DOHH2 (cell line): ENCODE measurements around the gene PTH2.

Experiments used
- H3F3A ChIP-seq: fragments of 200-600 bp; sonication (generic), shearing (Covaris generic); 2 replicates; pipeline ENCODE4 v1.6.0; 2016; ENCODE audit warnings: antibody characterized with exemption, mild to moderate bottlenecking; ENCODE audit not compliant: control insufficient read depth, insufficient read depth
- H3K27ac ChIP-seq: fragments of 200-600 bp; sonication (generic); 2 replicates; pipeline ENCODE4 v1.5.1; 2014; ENCODE audit warnings: low read depth, mild to moderate bottlenecking, low read length, moderate library complexity
- H3K27me3 ChIP-seq: fragments of 200-600 bp; sonication (generic); 2 replicates; pipeline ENCODE4 v1.6.1; 2014; ENCODE audit warnings: mild to moderate bottlenecking, low read length, mixed read lengths; ENCODE audit not compliant: control insufficient read depth
- H3K36me3 ChIP-seq: fragments of 200-600 bp; sonication (generic); 2 replicates; pipeline ENCODE4 v1.6.1; 2014; ENCODE audit warnings: mild to moderate bottlenecking, low read length, moderate library complexity, mixed read lengths; ENCODE audit not compliant: control insufficient read depth
- H3K4me1 ChIP-seq: fragments of 200-600 bp; sonication (generic); 2 replicates; pipeline ENCODE4 v1.6.1; 2014; ENCODE audit warnings: mild to moderate bottlenecking, low read length, mixed read lengths; ENCODE audit not compliant: control insufficient read depth
- H3K4me2 ChIP-seq: fragments of 200-600 bp; sonication (generic); 2 replicates; pipeline ENCODE4 v1.6.0; 2014; ENCODE audit warnings: mild to moderate bottlenecking, low read length, moderate library complexity
- H3K4me3 ChIP-seq: fragments of 200-600 bp; sonication (generic); 2 replicates; pipeline ENCODE4 v1.5.1; 2014; ENCODE audit warnings: mild to moderate bottlenecking, low read length, mixed read lengths
- H3K79me2 ChIP-seq: fragments of 200-600 bp; sonication (generic); 2 replicates; pipeline ENCODE4 v1.6.1; 2014; ENCODE audit warnings: mild to moderate bottlenecking, low read length, mixed read lengths; ENCODE audit not compliant: control insufficient read depth
- H3K9me2 ChIP-seq: fragments of 200-600 bp; sonication (generic); replicated peaks from 2 replicates; pipeline ENCODE4 v1.6.1; 2014; ENCODE audit warnings: mild to moderate bottlenecking, low read length, mixed read lengths; ENCODE audit not compliant: control insufficient read depth
- H3K9me3 ChIP-seq: fragments of 200-600 bp; sonication (generic); 2 replicates; pipeline ENCODE4 v1.6.1; 2014; ENCODE audit warnings: antibody characterized with exemption, low read length, mixed read lengths; ENCODE audit not compliant: control insufficient read depth, insufficient read depth
- H4K20me1 ChIP-seq: fragments of 200-600 bp; sonication (generic); 2 replicates; pipeline ENCODE4 v1.6.0; 2014; ENCODE audit warnings: low read depth, mild to moderate bottlenecking, antibody characterized with exemption, low read length, moderate library complexity; ENCODE audit not compliant: control insufficient read depth, insufficient read depth
- CTCF ChIP-seq: fragments of 200-600 bp; sonication (generic); IDR thresholded peaks from one replicate; pipeline ENCODE4 v1.5.1; 2014; ENCODE audit warnings: antibody characterized with exemption, mild to moderate bottlenecking, low read depth, low read length; ENCODE audit not compliant: poor library complexity, severe bottlenecking
- EZH2phosphoT487 ChIP-seq: fragments of 200-600 bp; sonication (generic); IDR thresholded peaks from 2 replicates; pipeline ENCODE4 v1.6.1; 2017; ENCODE audit warnings: borderline replicate concordance, mild to moderate bottlenecking, antibody characterized with exemption, low read length, moderate library complexity, mixed read lengths

Gene PTH2

GRCh38 chr19:49427855-49428546 is 4.8 kb upstream of the PTH2 start:
- peak; percentile 92; the same call in 1 of the 2 replicates for TF ChIP-seq EZH2phosphoT487
- no peak for TF ChIP-seq CTCF

DNA sequence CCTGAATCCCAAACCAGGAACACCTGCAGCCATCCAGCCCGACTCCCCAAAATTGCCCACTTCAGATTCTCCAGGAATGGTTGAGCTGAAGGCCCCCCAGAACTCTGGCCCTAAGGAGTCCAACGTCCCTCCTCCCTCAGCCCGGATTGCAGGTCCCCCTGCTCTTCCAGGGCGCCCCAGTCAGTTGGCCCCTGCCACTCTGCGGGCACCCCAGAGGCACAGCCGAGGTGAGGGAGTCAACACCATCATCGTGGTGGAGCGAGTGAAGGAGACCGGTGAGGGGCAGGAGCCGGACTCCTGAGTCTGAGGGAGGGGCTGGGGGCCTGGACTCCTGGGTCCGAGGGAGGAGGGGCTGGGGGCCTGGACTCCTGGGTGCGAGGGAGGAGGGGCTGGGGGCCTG is 4.1 kb upstream of the PTH2 start:
- Histone ChIP-seq H3K4me1 (peaks cover 49% of the 10 kb centered on the region), H3F3A (0 out of 2 replicates have a peak, but pooled peaks cover 7% of the 10 kb centered on the region), H4K20me1 (no peaks in the 10 kb centered on the region), H3K36me3 (no peaks in the 10 kb centered on the region), H3K27me3 (peaks cover 76% of the 10 kb centered on the region), H3K27ac (no peak overlapping the region), H3K9me3 (no peaks in the 10 kb centered on the region), H3K4me3 (no peak overlapping the region), H3K4me2 (no peak overlapping the region), H3K9me2 (no peaks in the 10 kb centered on the region), H3K79me2 (no peaks in the 10 kb centered on the region)
- TF ChIP-seq EZH2phosphoT487: no peak
- no peak for TF ChIP-seq CTCF

More at GRCh38 chr19:49427855-49428546, 4.8 kb upstream of the PTH2 start:
- no peak overlapping the region for H3K4me3 ChIP-seq
- no peaks in the 10 kb centered on the region for H3K9me3 ChIP-seq
- H3K4me1 ChIP-seq: peaks cover 49% of the 10 kb centered on the region
- H3K36me3 ChIP-seq: no peaks in the 10 kb centered on the region
- H3K79me2 ChIP-seq: no peaks in the 10 kb centered on the region
- peaks cover 70% of the 10 kb centered on the region for H3K27me3 ChIP-seq
- H3F3A ChIP-seq: 0 out of 2 replicates have a peak, but pooled peaks cover 7% of the 10 kb centered on the region
- no peaks in the 10 kb centered on the region for H4K20me1 ChIP-seq
- H3K4me2 ChIP-seq: peak overlapping the region; percentile 10; the same call in 1 of the 2 replicates
- H3K27ac ChIP-seq: no peak overlapping the region
- H3K9me2 ChIP-seq: no peaks in the 10 kb centered on the region

- peak overlapping the region; percentile 23; the same call in 1 of the 2 replicates for H3K4me2 ChIP-seq
- no peak for TF ChIP-seq CTCF
Observed at GRCh38 chr19:49425922-49426592, 2.8 kb upstream of the PTH2 start.

More at GRCh38 chr19:49425922-49426592, 2.8 kb upstream of the PTH2 start:
- Histone ChIP-seq H4K20me1 (no peaks in the 10 kb centered on the region), H3K36me3 (no peaks in the 10 kb centered on the region), H3K9me3 (no peaks in the 10 kb centered on the region), H3K27me3 (peaks cover 87% of the 10 kb centered on the region), H3K79me2 (no peaks in the 10 kb centered on the region), H3F3A (peaks cover 7% of the 10 kb centered on the region; the same call in 1 of the 2 replicates), H3K27ac (no peak overlapping the region), H3K9me2 (no peaks in the 10 kb centered on the region), H3K4me3 (no peak overlapping the region), H3K4me1 (peaks cover 52% of the 10 kb centered on the region)
